CD14-positive monocyte (primary cell): Measurements from ENCODE around the gene C1QTNF5. TPM values are rescaled to one million over a fixed set of nuclear protein-coding genes. Genes with fewer than 3 reads are reported as not detected.

Source experiments
- DNase-seq, 3 donors: peaks; one replicate each; pipeline ENCODE4 v3.0.0-alpha.2; 2011 to 2022
- H2AFZ ChIP-seq: 2 replicates; pipeline ENCODE4 v1.6.0; 2012; ENCODE audit warnings: mild to moderate bottlenecking, low read depth, low read length, inconsistent platforms; ENCODE audit not compliant: insufficient read depth, poor library complexity, severe bottlenecking
- H3K27ac ChIP-seq, 2 donors: 1 replicate in 1 of 2; 2 replicates in 1 of 2; pipeline ENCODE4 v1.5.1; 2012 to 2013; ENCODE audit warnings: low read length in 2 of 2, control low read depth in 1 of 2, inconsistent platforms in 1 of 2, low read depth in 1 of 2, mild to moderate bottlenecking in 1 of 2
- H3K27me3 ChIP-seq, 2 donors: one replicate each; pipeline versions ENCODE4 v1.6.0 to v1.6.1; 2011 to 2013; ENCODE audit warnings: low read length in 2 of 2; ENCODE audit not compliant: control insufficient read depth in 2 of 2, insufficient read depth in 2 of 2
- H3K36me3 ChIP-seq, 2 donors: replicated peaks in 1 of 2; 1 replicate in 1 of 2; 2 replicates in 1 of 2; pipeline versions ENCODE4 v1.5.1 to v1.6.1; 2012 to 2013; ENCODE audit warnings: low read length in 2 of 2, control low read depth in 1 of 2, inconsistent platforms in 1 of 2, mild to moderate bottlenecking in 1 of 2; ENCODE audit not compliant: insufficient read depth in 2 of 2, control insufficient read depth in 1 of 2
- H3K4me1 ChIP-seq, 2 donors: 1 replicate in 1 of 2; 2 replicates in 1 of 2; pipeline versions ENCODE4 v1.5.1 to v1.6.1; 2012 to 2013; ENCODE audit warnings: low read length in 2 of 2, control low read depth in 1 of 2, inconsistent platforms in 1 of 2, mild to moderate bottlenecking in 1 of 2, moderate library complexity in 1 of 2; ENCODE audit not compliant: insufficient read depth in 2 of 2, control insufficient read depth in 1 of 2
- H3K4me2 ChIP-seq: replicated peaks from 2 replicates; pipeline ENCODE3; 2012; ENCODE audit warnings: low read length, moderate library complexity, mild to moderate bottlenecking; ENCODE audit not compliant: poor library complexity, severe bottlenecking; ENCODE audit errors: extremely low read depth
- H3K4me3 ChIP-seq, 3 experiments: fragments of 200-600 bp in 1 of 3; sonication (generic) in 1 of 3; replicated peaks in 1 of 3; 1 replicate in 2 of 3; 2 replicates in 1 of 3; pipeline ENCODE4 v1.5.1; 2011 to 2013; ENCODE audit warnings: low read length in 3 of 3, mild to moderate bottlenecking in 3 of 3, control low read depth in 2 of 3, low read depth in 2 of 3, inconsistent platforms in 1 of 3, moderate library complexity in 1 of 3
- H3K79me2 ChIP-seq: 2 replicates; pipeline ENCODE4 v1.6.0; 2012; ENCODE audit warnings: mild to moderate bottlenecking, control low read depth, inconsistent platforms, low read length, moderate library complexity; ENCODE audit not compliant: insufficient read depth
- H3K9ac ChIP-seq: 2 replicates; pipeline ENCODE4 v1.6.0; 2017; ENCODE audit warnings: low read length, mild to moderate bottlenecking; ENCODE audit not compliant: insufficient read depth, poor library complexity, severe bottlenecking
- H3K9me3 ChIP-seq, 2 donors: replicated peaks in 1 of 2; 1 replicate in 1 of 2; 2 replicates in 1 of 2; pipeline versions ENCODE4 v1.5.1 to v1.6.1; 2012 to 2013; ENCODE audit warnings: low read length in 2 of 2, control low read depth in 1 of 2; ENCODE audit not compliant: control insufficient read depth in 1 of 2, insufficient read depth in 1 of 2
- H4K20me1 ChIP-seq: 2 replicates; pipeline ENCODE4 v1.6.0; 2012; ENCODE audit warnings: mild to moderate bottlenecking, low read length, control low read depth, moderate library complexity; ENCODE audit not compliant: insufficient read depth
- H3K27ac Mint-ChIP-seq, 7 donors: one replicate each; pipeline ENCODE4 v1.8.0; 2020; ENCODE audit warnings: mild to moderate bottlenecking in 7 of 7, mixed read lengths in 7 of 7, moderate library complexity in 6 of 7, inconsistent platforms in 2 of 7
- H3K27me3 Mint-ChIP-seq, 3 donors: one replicate each; pipeline ENCODE4 v1.8.0; 2021 to 2022; ENCODE audit warnings: low read depth in 3 of 3, mild to moderate bottlenecking in 3 of 3, mixed read lengths in 3 of 3, moderate library complexity in 3 of 3, inconsistent platforms in 1 of 3
- H3K36me3 Mint-ChIP-seq, 2 donors: one replicate each; pipeline ENCODE4 v1.8.0; 2020; ENCODE audit warnings: mixed read lengths in 2 of 2, inconsistent platforms in 1 of 2, mild to moderate bottlenecking in 1 of 2
- H3K4me1 Mint-ChIP-seq: one replicate; pipeline ENCODE4 v1.8.0; 2020; ENCODE audit warnings: mild to moderate bottlenecking, mixed read lengths
- H3K4me3 Mint-ChIP-seq, 2 donors: one replicate each; pipeline ENCODE4 v1.8.0; 2020; ENCODE audit warnings: mild to moderate bottlenecking in 2 of 2, mixed read lengths in 2 of 2, moderate library complexity in 1 of 2
- H3K9me3 Mint-ChIP-seq, 7 donors: one replicate each; pipeline ENCODE4 v1.8.0; 2020 to 2022; ENCODE audit warnings: mixed read lengths in 7 of 7, mild to moderate bottlenecking in 6 of 7, moderate library complexity in 6 of 7, inconsistent platforms in 2 of 7
- CTCF ChIP-seq: fragments of 200-600 bp; IDR thresholded peaks from one replicate; pipeline ENCODE4 v1.8.0; 2022; ENCODE audit warnings: antibody characterized with exemption, mild to moderate bottlenecking
- WGBS: methylation state at CpG from one replicate; pipeline ENCODE4 v1.1.5; 2013; ENCODE audit warnings: missing lambda C conversion rate; ENCODE audit not compliant: insufficient coverage; 5-methylcytosine and 5-hydroxymethylcytosine counted together
- intact Hi-C, 2 donors: fragments of 100-400 bp; cut with micrococcal nuclease; formaldehyde crosslinking; loops; one replicate each; pipeline versions ENCODE4 v1.15.0 to v1.15.1; 2023
- polyA plus RNA-seq, 3 donors: library from polyadenylated mRNA; depleted of rRNA in 1 of 3; unstranded in 2 of 3; stranded (reverse) in 1 of 3; fragments of 300-500 nt in 2 of 3; fragments of >200 nt in 1 of 3; fragmentation: Illumina TruSeq in 2 of 3; gene quantifications; 1 replicate in 2 of 3; 2 replicates in 1 of 3; pipeline ENCODE4 v1.2.3, GENCODE V29; 2012 to 2021

C1QTNF5 gene
- polyA plus RNA-seq, 3 donors = not detected

- Histone ChIP-seq H3K4me1 (no peaks in the 10 kb centered on the region), H3K9ac (no peak overlapping the region)
- 82% methylated on average over 13 of the region's 14 CpGs for WGBS
Measured at GRCh38 chr11:119375337-119376196, 34.9 kb upstream of the C1QTNF5 start.

More at GRCh38 chr11:119375337-119376196, 34.9 kb upstream of the C1QTNF5 start:
- H2AFZ ChIP-seq = no peak overlapping the region
- H3K27ac ChIP-seq = no peak overlapping the region
- no peaks in the 10 kb centered on the region for H3K36me3 ChIP-seq
- H3K4me2 ChIP-seq = no peak overlapping the region
- TF ChIP-seq CTCF = no peak
- H4K20me1 ChIP-seq = no peaks in the 10 kb centered on the region
- intact Hi-C loops = no loop called here
- no peaks in the 10 kb centered on the region for H3K9me3 Mint-ChIP-seq
- no peak overlapping the region for H3K27ac Mint-ChIP-seq
- H3K9me3 ChIP-seq = no peaks in the 10 kb centered on the region
- H3K4me3 Mint-ChIP-seq = no peak overlapping the region
- DNase-seq = peak in 1 of 3 donors; percentile 2
- no peaks in the 10 kb centered on the region for H3K4me1 Mint-ChIP-seq
- H3K27me3 ChIP-seq = peaks cover 0 to 4% of the 10 kb centered on the region in 2 donors
- no peak overlapping the region for H3K4me3 ChIP-seq
- H3K36me3 Mint-ChIP-seq = no peaks in the 10 kb centered on the region
- H3K27me3 Mint-ChIP-seq = peaks cover 5 to 15% (median 13%) of the 10 kb centered on the region in 3 donors
- H3K79me2 ChIP-seq = no peaks in the 10 kb centered on the region
